Effector memory CD4-positive, alpha-beta T cell (primary cell): ENCODE results near the gene CFAP77.

ENCODE experiments used
- DNase-seq, 3 donors: peaks; one replicate each; pipeline ENCODE4 v3.0.0-alpha.2; 2020
- H3K27ac ChIP-seq: 2 replicates; pipeline ENCODE4 v1.7.0; 2013; ENCODE audit warnings: mild to moderate bottlenecking, low read length, moderate library complexity; ENCODE audit not compliant: insufficient read depth, poor library complexity, severe bottlenecking
- H3K27me3 ChIP-seq: replicated peaks from 2 replicates; pipeline ENCODE4 v1.7.0; 2013; ENCODE audit warnings: mild to moderate bottlenecking, low read length; ENCODE audit not compliant: insufficient read depth, control insufficient read depth, poor library complexity, severe bottlenecking
- H3K36me3 ChIP-seq: 2 replicates; pipeline ENCODE4 v1.7.0; 2013; ENCODE audit warnings: mild to moderate bottlenecking, low read length, moderate library complexity; ENCODE audit not compliant: control insufficient read depth, insufficient read depth
- H3K4me1 ChIP-seq: 2 replicates; pipeline ENCODE4 v1.7.0; 2013; ENCODE audit warnings: low read length, mild to moderate bottlenecking; ENCODE audit not compliant: control insufficient read depth, insufficient read depth, poor library complexity, severe bottlenecking
- H3K4me3 ChIP-seq: 2 replicates; pipeline ENCODE4 v1.7.0; 2013; ENCODE audit warnings: low read length, low read depth, mild to moderate bottlenecking; ENCODE audit not compliant: insufficient read depth, poor library complexity, severe bottlenecking
- H3K9me3 ChIP-seq: 2 replicates; pipeline ENCODE4 v1.7.0; 2013; ENCODE audit warnings: mild to moderate bottlenecking, low read length, moderate library complexity; ENCODE audit not compliant: control insufficient read depth

CFAP77 gene

DNA sequence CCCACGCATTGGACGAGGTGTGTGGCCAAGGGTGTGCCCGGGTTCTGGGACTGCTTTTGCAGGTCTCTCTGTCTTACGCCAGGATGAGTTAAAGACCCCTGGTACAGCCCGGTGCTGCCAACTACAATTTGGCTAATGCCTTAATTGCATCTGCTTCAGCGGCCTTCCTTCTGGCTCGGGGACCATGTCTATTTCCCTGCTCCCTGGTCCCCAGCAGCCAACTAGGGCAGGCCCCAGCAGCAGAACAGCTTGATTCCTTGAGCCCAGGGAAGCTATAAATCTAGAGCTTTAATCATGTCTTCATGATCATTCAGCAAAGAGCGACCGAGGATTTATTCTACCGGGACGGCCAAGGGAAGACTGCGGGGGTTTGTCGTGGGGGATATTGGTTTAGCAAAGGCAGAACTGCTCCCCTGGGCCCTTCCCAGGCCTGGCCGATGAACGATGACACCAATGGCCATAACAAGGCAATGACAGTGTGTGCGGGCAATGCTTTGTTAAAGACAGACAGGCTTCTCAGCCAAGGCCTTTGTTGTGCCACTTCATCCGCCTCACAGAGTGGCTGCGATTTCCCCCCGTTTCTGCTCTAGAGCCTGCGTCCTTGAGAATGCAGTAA, 51.4 kb downstream of the CFAP77 start:
- no peak for DNase-seq
- no peak overlapping the region for H3K4me3 ChIP-seq
- H3K27me3 ChIP-seq, result no peaks in the 10 kb centered on the region
- no peaks in the 10 kb centered on the region for H3K9me3 ChIP-seq
- H3K4me1 ChIP-seq, result no peaks in the 10 kb centered on the region
- no peak overlapping the region for H3K27ac ChIP-seq
- H3K36me3 ChIP-seq, result no peaks in the 10 kb centered on the region

DNA sequence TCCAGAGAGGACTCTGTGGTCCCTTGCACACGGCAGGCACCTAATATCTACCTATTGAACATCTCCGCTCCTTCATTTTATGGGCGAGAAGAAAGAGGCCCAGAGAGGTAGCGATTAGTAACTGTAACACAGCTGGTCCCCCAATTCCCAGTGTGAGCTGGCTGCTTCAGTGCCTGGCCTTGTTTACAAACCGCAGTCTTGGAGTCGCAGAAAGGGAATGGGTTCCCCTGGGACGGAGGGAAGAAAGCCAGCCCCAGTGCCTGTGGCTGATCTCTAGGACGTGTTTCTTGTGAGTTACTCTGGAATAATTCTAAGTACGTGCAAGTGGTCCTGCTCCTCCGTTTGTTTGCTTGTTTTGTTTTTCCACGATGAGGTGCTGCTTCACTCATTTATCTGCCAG, 52.0 kb downstream of the CFAP77 start:
- DNase-seq, result no peak
- H3K27ac ChIP-seq, result no peak overlapping the region
- no peak overlapping the region for H3K4me3 ChIP-seq
- H3K4me1 ChIP-seq, result no peaks in the 10 kb centered on the region
- no peaks in the 10 kb centered on the region for H3K9me3 ChIP-seq
- H3K36me3 ChIP-seq, result no peaks in the 10 kb centered on the region
- no peaks in the 10 kb centered on the region for H3K27me3 ChIP-seq

DNA sequence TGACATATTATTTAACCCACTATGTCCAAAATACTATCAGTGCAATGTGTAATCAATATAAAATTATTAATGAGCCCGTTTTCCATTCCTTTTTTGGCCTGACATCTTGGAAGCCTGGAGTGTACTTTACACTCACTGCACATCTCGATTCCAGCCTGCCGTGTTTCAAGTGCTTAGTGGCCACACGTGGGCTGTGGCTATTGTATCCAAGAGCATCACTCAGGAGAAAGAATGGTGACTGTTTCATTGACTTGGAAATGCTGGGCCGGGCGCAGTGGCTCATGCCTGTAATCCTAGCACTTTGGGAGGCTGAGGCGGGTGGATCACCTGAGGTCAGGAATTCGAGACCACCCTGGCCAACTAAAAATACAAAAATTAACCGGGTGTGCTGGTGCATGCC, 54.5 kb downstream of the CFAP77 start:
- Histone ChIP-seq H3K27me3 (no peaks in the 10 kb centered on the region), H3K9me3 (no peaks in the 10 kb centered on the region), H3K27ac (no peak overlapping the region), H3K4me1 (no peaks in the 10 kb centered on the region), H3K36me3 (no peaks in the 10 kb centered on the region), H3K4me3 (no peak overlapping the region)
- DNase-seq, result no peak

GRCh38 chr9:132465131-132465635, 55.2 kb downstream of the CFAP77 start:
- no peaks in the 10 kb centered on the region for H3K9me3 ChIP-seq
- H3K27ac ChIP-seq, result no peak overlapping the region
- H3K4me3 ChIP-seq, result no peak overlapping the region
- H3K36me3 ChIP-seq, result no peaks in the 10 kb centered on the region
- H3K4me1 ChIP-seq, result no peaks in the 10 kb centered on the region
- DNase-seq, result no peak
- H3K27me3 ChIP-seq, result no peaks in the 10 kb centered on the region

- no peak for DNase-seq
- no peaks in the 10 kb centered on the region for H3K27me3 ChIP-seq
- no peaks in the 10 kb centered on the region for H3K9me3 ChIP-seq
- H3K4me1 ChIP-seq, result no peaks in the 10 kb centered on the region
- H3K36me3 ChIP-seq, result no peaks in the 10 kb centered on the region
- H3K27ac ChIP-seq, result no peak overlapping the region
- no peak overlapping the region for H3K4me3 ChIP-seq
Measured at GRCh38 chr9:132472199-132472598, 62.2 kb downstream of the CFAP77 start.

DNA sequence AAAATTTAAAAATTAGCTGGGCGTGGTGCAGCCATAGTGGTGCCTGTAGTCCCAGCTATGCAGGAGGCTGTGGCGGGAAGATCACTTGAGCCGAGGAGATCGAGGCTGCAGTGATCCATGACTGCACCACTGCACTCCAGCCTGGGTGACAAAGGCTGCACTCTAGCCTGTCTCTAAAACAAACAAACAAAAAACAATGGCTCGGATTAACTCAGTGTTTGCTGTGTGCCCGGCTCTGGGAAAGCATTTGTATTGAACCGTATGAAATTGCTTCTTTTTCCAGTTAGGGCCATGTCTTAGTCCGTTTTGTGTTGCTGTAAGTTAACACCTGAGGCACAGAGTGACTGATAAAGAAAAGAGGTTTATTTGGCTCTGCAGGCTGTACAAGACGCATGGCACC, 62.6 kb downstream of the CFAP77 start:
- Histone ChIP-seq H3K27ac (no peak overlapping the region), H3K4me1 (no peaks in the 10 kb centered on the region), H3K27me3 (no peaks in the 10 kb centered on the region), H3K36me3 (no peaks in the 10 kb centered on the region), H3K4me3 (no peak overlapping the region), H3K9me3 (no peaks in the 10 kb centered on the region)
- no peak for DNase-seq

- no peak for DNase-seq
- H3K27ac ChIP-seq, result no peak overlapping the region
- H3K36me3 ChIP-seq, result no peaks in the 10 kb centered on the region
- no peaks in the 10 kb centered on the region for H3K9me3 ChIP-seq
- H3K27me3 ChIP-seq, result no peaks in the 10 kb centered on the region
- no peak overlapping the region for H3K4me3 ChIP-seq
- H3K4me1 ChIP-seq, result no peaks in the 10 kb centered on the region
Measured at GRCh38 chr9:132474253-132474652, 64.2 kb downstream of the CFAP77 start.

GRCh38 chr9:132478353-132479050, 68.5 kb downstream of the CFAP77 start:
- Histone ChIP-seq H3K27me3 (no peaks in the 10 kb centered on the region), H3K9me3 (no peaks in the 10 kb centered on the region), H3K27ac (no peak overlapping the region), H3K36me3 (no peaks in the 10 kb centered on the region), H3K4me1 (no peaks in the 10 kb centered on the region), H3K4me3 (no peak overlapping the region)
- DNase-seq, result no peak

DNA sequence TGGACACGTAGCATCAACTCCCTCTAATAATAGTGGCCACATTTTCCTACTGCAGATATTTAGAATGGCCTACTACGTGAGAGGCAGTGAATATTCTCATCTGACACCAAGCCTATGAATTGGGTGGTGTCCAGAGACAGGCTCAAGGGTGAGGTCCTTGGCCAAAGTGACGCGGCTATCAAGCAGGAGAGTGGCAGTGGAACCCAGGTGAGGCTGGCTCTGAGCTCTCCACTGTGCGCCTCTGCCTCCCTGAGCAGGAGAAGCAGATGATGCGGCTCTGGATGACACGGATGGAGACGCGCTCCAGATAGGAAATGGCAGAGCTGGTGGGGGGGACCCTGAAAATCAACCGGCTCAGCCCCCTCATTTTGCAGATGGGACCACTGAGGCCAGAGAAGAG, 69.7 kb downstream of the CFAP77 start:
- Histone ChIP-seq H3K9me3 (no peaks in the 10 kb centered on the region), H3K4me3 (no peak overlapping the region), H3K27ac (no peak overlapping the region), H3K36me3 (no peaks in the 10 kb centered on the region), H3K27me3 (no peaks in the 10 kb centered on the region), H3K4me1 (no peaks in the 10 kb centered on the region)
- DNase-seq, result no peak

- H3K27ac ChIP-seq, result no peak overlapping the region
- DNase-seq, result no peak
- no peaks in the 10 kb centered on the region for H3K27me3 ChIP-seq
- no peaks in the 10 kb centered on the region for H3K36me3 ChIP-seq
- no peaks in the 10 kb centered on the region for H3K9me3 ChIP-seq
- H3K4me3 ChIP-seq, result no peak overlapping the region
- H3K4me1 ChIP-seq, result no peaks in the 10 kb centered on the region
Measured at GRCh38 chr9:132481053-132481849, 71.2 kb downstream of the CFAP77 start.
